NCI-H1436 (cell line): Measurements from ENCODE around the gene AIFM2.
A peak's percentile ranks its signal among the peaks of the same experiment; 100 is the strongest.
"Not testable (repeated sequence)": the region's sequence is repeated elsewhere in the genome, so short reads cannot be mapped to it uniquely, and the experiment has no call there.

ENCODE experiments used
- DNase-seq: peaks from one replicate; lab custom pipeline; 2025; lab: John Stamatoyannopoulos, UW

Gene AIFM2

DNA sequence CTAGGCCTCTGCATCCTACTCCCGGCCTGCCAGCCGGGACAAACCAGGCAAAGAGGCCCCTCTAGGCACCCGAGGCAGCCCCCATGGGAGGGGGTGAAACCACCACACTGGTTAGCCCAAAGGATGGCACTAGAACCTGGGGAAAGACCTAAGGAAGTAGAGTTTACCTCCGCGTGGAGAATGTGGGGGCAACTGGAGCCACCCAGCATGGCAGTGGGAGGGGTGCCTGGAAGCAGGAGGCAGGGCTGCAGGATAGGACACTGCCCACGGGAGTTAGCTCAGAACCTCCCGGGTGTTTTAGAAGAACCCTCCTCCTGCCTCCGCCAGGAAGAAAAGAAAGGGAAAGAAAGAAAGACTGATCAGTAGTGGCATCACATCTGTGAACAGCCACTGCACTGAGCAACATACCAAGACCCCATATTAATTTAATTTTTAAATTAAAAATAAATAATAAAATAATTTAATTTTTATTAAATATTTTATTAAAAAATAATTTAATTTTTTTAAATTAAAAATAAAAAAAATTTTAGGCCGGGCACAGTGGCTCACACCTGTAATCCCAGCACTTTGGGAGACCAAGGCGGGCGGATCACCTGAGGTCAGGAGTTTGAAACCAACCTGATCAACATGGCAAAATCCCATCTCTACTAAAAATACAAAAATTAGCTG is 11.2 kb downstream of the AIFM2 start:
- DNase-seq, result no peak

GRCh38 chr10:70120417-70120816 is 12.2 kb downstream of the AIFM2 start:
- no peak for DNase-seq

DNA sequence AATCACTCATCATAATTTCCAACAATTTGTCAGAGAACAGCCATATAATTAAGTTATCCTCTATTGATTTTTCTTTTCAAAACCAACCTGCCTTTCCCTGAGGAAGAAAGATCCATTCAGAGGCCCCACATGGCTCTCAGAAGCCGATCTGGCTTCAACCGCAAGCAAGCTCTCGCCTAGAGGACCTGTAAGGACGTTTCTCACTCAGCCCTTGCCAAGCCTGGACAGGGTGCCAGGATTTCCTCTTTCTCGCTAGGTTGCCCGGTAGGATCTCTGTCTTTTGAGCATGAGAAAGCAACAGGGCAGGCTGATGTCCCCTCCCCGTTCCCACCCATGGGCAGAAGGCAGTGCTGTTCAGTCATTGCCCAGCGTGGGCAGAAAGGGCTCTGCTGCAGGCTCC is 13.0 kb downstream of the AIFM2 start:
- no peak for DNase-seq

GRCh38 chr10:70119197-70119596 is 13.4 kb downstream of the AIFM2 start:
- no peak for DNase-seq

DNA sequence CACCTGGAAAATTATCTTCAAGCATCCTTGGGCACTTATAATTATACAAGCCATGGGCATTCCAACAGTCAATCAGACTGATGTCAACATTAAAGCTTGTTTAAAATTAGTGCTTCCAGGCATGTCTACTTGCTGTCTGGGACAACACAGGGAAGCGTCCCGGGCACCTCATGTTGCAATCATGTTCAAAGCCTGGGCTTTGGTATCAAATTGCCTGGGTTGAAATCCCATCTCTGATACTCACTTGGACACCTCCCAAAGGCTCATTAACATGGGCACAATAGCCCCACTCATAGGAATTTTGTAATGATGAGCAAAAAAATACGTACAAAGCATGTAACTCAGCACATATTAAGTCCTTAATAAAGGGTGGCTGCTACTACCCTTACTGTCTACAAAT is 14.4 kb downstream of the AIFM2 start:
- no peak for DNase-seq

- DNase-seq, result no peak
Observed at GRCh38 chr10:70117646-70118045, 15.0 kb downstream of the AIFM2 start.

- peak; percentile 24 for DNase-seq
Observed at GRCh38 chr10:70115948-70116682, 16.5 kb downstream of the AIFM2 start.

DNA sequence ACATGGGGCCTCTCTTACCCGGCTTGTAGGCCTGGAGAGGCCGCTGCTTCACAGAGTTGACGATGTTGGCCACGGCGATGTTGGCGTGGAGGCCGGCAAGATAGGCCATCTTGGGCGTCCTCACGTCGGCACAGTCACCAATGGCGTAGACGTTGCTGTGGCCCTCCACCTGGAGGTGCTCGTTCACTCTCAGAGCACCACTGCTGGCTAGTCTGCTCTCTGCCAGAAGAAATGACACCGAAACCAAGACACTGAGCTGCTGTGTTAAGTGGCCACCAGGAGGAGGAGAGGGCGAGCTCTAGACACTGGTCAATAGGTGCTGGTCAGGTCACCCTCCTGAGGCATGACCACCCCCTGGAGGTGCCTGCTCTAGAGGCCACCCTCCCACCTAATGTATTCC is 17.7 kb downstream of the AIFM2 start:
- DNase-seq, result no peak

- no peak for DNase-seq
Observed at GRCh38 chr10:70112071-70112470, 20.6 kb downstream of the AIFM2 start.

GRCh38 chr10:70111496-70111895 is 21.1 kb downstream of the AIFM2 start:
- no peak for DNase-seq

DNA sequence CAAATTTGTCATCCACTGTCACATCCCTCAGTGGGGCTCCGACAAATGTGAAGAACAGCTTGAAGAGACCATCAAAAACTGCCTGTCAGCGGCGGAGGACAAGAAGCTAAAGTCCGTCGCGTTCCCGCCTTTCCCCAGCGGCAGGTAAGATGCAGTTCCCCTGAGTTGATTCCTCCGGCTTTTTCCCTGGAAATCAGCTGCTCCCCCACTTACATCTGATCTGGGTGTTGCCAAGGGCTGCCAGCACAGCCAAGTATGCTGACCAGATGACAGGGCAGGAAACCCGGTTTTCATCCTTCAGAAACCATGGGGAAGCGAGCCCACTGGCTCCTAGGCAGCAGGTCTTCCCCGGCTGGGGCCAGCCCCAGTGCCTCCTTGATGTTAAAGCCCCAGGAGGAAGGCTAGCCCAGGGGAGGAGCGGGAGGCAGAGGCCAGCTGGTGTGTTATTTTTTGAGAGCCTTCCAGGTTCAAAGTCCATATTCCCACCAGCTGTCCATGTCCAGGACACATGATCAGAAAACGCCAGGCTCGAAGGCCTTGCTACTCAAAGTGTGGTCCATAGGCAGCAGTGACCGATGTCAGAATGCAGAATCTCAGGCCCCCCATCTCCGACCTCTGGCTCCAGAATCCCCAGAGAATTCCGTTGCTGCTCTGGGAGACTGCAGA is 23.4 kb downstream of the AIFM2 start:
- no peak for DNase-seq

DNA sequence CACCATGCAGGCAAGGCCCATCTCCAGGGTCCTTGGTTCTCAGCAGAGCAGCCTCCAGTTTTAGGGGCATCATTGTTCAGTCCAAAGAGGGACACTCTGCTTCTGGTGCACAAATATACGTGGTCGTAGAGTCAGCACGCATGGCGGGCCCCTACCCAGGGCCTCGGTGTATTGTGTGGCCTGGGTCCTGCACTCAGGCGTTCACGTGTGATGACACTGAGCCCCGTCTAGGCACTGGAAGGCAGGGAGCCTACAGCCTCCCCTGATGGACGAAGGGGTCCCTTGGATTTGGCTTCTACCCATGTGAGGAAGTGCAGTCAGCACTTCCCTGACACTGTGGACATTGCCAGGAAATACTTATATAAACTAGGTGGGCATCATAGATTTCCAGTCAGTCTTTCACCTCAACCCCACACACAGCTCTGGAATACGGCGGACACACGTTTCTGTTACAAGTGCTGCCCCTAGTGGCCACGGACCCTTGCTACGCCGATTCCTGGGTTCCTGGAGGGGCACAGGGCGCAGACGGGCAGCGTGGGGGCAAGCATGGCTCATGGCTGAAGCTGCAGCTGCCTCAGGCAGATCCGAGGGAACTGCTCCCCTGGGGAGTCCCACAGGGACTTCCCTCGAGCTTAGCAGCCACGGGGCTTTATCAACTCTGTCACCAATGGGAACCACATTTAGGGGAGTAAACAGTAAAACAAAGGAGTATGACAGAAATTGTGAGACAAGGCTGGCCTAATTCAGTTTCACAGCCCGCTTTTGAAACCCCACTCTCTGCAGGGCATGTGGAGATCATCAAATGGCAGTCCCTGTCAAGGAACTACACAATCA is 25.4 kb downstream of the AIFM2 start:
- peak; percentile 61 for DNase-seq

- no peak for DNase-seq
Observed at GRCh38 chr10:70101668-70102067, 31.0 kb downstream of the AIFM2 start.

DNA sequence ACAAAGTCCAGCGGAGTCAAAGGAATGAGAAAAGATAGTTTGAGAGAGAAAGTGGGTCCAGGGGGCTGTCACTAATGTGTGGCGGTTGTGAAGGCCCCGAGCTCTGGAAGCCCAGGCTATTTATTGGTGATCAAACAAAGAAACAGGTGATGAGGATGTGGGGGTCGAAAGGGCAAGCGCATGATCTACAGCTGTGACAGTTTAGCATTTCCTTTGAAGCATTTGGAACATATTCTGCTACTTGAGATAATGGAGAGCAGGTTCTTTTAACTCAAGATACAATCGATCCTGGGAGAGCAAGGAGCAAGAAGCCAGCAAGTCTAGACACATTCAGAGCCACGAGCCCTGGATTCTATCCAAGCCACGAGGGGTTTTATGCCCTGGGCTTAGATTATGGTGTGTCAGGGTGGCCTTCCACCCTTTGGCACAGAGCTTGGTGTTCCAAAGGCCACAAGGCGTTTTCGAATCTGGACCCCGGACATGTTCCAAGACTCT is 31.5 kb downstream of the AIFM2 start:
- DNase-seq, result not testable (repeated sequence)

- no peak for DNase-seq
Observed at GRCh38 chr10:70098271-70098670, 34.4 kb downstream of the AIFM2 start.

DNA sequence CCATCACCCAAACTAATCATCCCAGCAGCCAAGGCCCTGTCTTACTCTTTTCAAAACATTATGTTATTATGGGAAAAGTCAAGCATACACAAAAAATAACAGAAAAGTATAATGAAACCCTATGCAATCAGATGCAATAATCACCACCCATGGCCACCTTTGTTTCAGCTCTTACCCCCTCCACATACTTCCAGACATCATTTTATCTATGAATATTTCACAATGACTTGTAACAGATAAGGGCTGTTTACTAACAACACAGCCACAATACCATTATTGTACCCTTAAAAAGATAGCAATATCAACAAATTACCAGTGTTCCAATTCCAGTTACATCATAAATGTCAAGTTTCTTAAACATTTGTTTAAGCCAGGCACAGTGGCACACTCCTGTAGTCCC is 35.2 kb downstream of the AIFM2 start:
- no peak for DNase-seq

DNA sequence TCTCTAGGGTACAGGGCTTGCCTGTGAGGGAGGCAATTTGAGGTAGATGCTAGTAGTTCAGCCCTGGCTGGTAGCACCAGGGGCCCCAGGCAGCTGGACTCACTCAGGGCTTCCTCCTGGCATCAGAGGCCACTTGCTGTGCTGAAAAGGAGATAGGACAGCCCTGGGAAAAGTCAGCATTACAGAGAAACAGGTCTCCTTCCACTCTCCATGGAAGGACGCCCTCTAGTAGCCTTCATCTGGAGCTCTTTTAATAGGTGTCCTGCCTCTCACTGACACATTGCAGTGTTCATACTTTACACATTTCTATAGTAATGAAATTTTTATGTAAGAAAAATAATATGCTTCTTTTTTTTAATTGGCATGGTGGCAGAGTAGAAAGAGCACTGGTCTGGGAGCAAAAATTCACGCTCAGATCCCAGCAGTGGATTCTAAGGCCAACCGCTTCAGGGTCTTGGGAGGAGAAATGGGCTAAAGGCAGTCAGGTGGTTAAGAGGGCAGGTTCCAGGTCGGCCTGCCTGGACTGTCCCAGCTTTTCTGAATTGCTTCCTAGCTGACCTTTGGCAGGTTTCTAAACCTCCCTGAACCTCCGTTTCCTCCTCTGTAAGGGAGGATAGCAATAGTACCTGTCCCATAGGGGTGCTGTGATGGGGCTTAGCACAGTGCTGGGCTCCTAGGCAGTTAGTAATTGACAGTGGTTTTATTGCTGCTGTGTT is 35.8 kb downstream of the AIFM2 start:
- no peak for DNase-seq

GRCh38 chr10:70096016-70096704 is 36.5 kb downstream of the AIFM2 start:
- no peak for DNase-seq

DNA sequence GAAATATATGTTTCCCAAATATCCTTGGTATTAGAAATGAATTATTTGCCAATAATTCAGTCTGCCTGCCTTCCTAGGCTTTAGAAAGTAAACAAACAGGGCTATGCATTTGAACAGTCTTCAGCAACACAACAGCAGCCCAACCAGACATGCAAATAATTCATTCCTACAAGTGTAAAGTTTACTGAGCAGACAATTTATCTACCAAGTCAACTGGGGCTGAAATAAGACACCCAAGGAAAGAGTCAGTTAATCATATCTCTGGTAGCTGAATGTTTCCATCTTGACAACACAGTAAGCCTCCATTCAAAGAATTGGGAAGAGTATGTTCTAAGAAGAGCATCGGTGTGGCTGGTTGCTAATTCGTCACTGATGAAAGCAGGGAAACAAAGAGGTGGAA is 38.4 kb downstream of the AIFM2 start:
- DNase-seq, result no peak

DNA sequence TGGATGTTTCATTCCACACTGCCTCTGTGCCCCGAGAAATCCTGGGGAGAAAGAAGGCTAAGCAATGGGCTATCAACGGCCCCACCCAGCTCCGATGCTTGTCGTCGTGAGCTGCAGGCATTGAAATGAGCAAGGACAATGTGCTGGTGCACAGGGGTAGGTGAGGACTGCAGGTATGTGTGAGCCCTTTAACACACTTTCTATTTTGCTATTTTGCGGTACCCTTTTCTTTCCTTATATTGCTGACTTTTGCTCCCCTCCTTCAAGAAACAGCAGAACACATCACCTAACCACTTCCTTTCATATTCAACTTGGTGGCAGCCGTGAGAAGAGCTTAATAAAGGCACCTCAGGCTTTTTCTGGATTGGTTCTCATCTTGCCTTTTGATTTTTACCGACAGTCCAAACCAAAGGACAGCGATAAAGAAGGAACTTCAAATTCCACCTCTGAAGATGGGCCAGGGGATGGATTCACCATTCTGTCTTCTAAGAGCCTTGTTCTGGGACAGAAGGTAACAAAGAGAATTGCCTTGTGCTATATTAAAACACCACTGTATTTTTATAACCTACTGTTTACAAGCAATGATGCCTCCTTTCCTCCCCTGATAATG is 39.2 kb downstream of the AIFM2 start:
- no peak for DNase-seq

DNA sequence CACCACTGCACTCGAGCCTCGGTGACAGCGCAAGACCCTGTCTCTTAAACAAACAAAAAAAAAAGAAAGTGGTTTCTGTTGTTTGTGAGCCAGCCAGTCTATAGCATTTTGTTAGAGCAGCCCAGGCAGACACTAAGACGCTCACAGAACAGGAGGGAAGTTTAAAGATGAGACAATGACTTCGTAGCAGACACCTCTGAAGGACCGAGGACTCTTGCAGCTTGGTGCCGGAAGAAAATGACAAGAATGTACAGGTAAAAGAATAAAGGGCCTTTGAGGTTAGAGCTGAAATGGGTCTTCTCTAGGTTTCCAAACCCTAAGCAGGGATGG is 40.3 kb downstream of the AIFM2 start:
- DNase-seq, result no peak
